Vagina (tissue), 2 donors: ENCODE data around the gene IYD.

Experiments
- POLR2A ChIP-seq, 2 donors: fragments of 450-650 bp; IDR thresholded peaks; one replicate each; pipeline ENCODE4 v1.6.1; 2017; ENCODE audit warnings: antibody characterized with exemption in 2 of 2, mild to moderate bottlenecking in 2 of 2, moderate library complexity in 2 of 2
- TF ChIP-seq, protein P1 (sequence below), 3 experiments: fragments of 450-650 bp in 2 of 3; fragments of 200-600 bp in 1 of 3; sonication (generic) in 1 of 3; IDR thresholded peaks; one replicate each; pipeline ENCODE4 v1.5.1; 2017 to 2019; ENCODE audit warnings: antibody characterized with exemption in 3 of 3, mild to moderate bottlenecking in 2 of 3, moderate library complexity in 2 of 3

DNA sequence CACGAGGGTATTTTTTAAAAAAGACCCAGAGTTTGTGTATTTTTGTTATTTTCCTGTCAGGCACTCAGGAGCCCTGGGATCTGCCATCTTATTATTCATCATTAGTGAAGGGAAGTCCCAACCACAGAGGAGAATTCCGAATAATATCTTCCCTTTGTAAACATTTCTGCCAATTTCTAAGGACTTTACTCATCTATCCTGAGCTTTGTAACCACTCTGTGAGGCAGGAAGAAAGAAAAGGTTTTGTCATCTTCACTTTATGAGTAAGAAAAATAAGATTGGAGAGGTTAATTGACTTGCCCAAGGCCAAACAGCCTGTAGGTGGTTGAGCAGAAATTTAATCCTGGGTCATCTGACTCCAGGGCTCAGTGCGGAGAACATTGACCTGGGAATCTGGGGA lies 23.0 kb upstream of the IYD start:
- TF ChIP-seq, protein P1, sequence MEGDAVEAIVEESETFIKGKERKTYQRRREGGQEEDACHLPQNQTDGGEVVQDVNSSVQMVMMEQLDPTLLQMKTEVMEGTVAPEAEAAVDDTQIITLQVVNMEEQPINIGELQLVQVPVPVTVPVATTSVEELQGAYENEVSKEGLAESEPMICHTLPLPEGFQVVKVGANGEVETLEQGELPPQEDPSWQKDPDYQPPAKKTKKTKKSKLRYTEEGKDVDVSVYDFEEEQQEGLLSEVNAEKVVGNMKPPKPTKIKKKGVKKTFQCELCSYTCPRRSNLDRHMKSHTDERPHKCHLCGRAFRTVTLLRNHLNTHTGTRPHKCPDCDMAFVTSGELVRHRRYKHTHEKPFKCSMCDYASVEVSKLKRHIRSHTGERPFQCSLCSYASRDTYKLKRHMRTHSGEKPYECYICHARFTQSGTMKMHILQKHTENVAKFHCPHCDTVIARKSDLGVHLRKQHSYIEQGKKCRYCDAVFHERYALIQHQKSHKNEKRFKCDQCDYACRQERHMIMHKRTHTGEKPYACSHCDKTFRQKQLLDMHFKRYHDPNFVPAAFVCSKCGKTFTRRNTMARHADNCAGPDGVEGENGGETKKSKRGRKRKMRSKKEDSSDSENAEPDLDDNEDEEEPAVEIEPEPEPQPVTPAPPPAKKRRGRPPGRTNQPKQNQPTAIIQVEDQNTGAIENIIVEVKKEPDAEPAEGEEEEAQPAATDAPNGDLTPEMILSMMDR (IDR thresholded peaks at IDR 0.05): no peak
- no peak for TF ChIP-seq POLR2A (IDR thresholded peaks at IDR 0.05)
